GM12874 (cell line): ENCODE results near the gene DRG2.
A peak's percentile ranks its signal among the peaks of the same experiment; 100 is the strongest.

Experiments used
- CTCF ChIP-seq: IDR thresholded peaks from 2 replicates; pipeline ENCODE4 v1.5.1; 2011; ENCODE audit warnings: low read depth, mild to moderate bottlenecking, control low read depth, low read length, moderate library complexity; ENCODE audit not compliant: insufficient read depth

The DRG2 gene

GRCh38 chr17:18140648-18141047 is 52.9 kb downstream of the DRG2 start:
- 0 out of 2 replicates have a peak, but pooled peaks have one; percentile 6 for TF ChIP-seq CTCF

- TF ChIP-seq CTCF, result no peak
Observed at GRCh38 chr17:18141210-18141803, 53.6 kb downstream of the DRG2 start.

DNA sequence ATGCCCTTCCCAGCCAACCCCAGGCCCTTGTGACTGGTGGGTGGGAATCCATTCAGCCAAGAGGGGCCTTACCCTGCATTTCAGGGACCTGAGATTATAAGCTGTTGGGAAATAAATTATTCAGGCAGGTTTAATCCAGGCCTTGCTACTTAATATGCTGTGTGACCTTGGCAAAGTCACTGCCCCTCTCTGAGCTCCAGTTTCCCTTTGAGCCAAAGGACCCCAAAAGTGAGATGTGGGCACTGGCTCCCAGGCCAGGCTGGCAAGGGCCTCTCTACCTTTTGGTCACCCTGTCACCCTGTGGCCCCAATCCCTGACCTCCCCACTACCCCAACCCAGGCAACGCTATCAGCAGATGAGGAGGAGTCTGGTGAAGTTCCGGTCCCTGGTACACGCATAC is 54.7 kb downstream of the DRG2 start:
- no peak for TF ChIP-seq CTCF

DNA sequence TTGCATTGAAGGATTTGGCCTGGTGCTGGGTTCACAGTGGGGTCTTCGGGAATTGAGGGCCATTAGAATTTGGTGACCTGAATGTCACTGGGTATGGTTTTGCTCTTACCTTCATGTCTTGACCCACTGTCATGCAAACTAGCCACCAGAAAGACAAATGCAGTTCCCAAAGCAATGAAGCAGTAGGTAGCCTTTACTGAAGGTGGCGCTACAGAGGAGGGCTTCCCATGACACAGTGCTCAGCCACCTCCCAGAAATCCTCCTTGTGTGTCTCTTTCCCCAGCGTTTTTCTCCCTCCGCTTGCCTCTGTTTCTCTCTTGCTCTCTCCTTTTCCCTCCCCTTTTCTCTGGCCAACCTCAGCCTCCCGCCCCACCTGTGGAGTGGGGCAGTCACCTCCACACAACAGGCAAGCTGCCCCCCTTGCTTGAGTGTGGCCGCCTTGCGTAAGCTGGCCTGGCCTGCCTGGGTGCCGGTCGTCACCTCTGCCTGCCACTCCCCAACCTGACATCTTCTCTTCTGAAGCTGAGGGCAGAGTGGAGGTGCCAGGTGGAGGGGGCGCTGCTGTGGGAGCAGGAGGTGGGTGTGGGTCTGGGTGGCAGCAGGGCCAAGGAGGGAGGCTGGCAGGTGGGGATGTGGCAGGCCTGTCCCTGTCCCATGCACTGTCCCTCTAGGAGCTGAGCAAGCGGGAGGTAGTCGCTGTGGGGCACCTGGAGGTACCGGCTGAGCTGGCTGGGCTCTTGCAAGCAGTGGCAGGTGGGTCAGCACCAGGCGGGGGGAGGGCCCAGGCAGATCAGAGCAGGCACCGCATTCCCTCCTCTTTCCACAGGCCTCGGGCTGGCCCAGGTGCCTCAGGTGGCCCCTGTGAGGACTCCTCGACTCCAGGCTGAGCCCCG is 55.5 kb downstream of the DRG2 start:
- peak; percentile 48; the same call in 1 of the 2 replicates for TF ChIP-seq CTCF

GRCh38 chr17:18144261-18144660 is 56.5 kb downstream of the DRG2 start:
- TF ChIP-seq CTCF, result no peak

- no peak for TF ChIP-seq CTCF
Observed at GRCh38 chr17:18144855-18145254, 57.1 kb downstream of the DRG2 start.

- no peak for TF ChIP-seq CTCF
Observed at GRCh38 chr17:18145811-18146210, 58.1 kb downstream of the DRG2 start.
